ENCODE data around the gene MTG2.

MTG2 gene

GRCh38 chr20:62226707-62227590, 44.1 kb downstream of the MTG2 start:
- Histone ChIP-seq H3K27ac (ENCODE audit: low read length) (no peak overlapping the region), H4K20me1 (ENCODE audit: insufficient read depth, low read length) (no peaks in the 10 kb centered on the region), H3K9ac (ENCODE audit: low read length) (no peak overlapping the region), H2AFZ (ENCODE audit: low read depth, low read length) (no peak overlapping the region), H3K9me3 (ENCODE audit: insufficient read depth, low read length) (no peaks in the 10 kb centered on the region), H3K36me3 (replicated peaks; ENCODE audit: low read depth, low read length) (no peaks in the 10 kb centered on the region), H3K4me3 (ENCODE audit: low read length) (no peak overlapping the region), H3K4me1 (ENCODE audit: low read length) (no peaks in the 10 kb centered on the region), H3K79me2 (ENCODE audit: low read length) (no peaks in the 10 kb centered on the region), H3K4me2 (ENCODE audit: low read length) (no peak overlapping the region), H3K27me3 (ENCODE audit: low read depth, low read length) (no peaks in the 10 kb centered on the region)
- TF ChIP-seq EZH2phosphoT487 (IDR thresholded peaks at IDR 0.05; ENCODE audit: low read depth) = no peak
- TF ChIP-seq CTCF (IDR thresholded peaks at IDR 0.05; ENCODE audit: low read depth, low read length) = no peak

GRCh38 chr20:62227591-62227976, 44.8 kb downstream of the MTG2 start:
- Histone ChIP-seq H3K79me2 (ENCODE audit: low read length) (no peaks in the 10 kb centered on the region), H2AFZ (ENCODE audit: low read depth, low read length) (no peak overlapping the region), H4K20me1 (ENCODE audit: insufficient read depth, low read length) (no peaks in the 10 kb centered on the region), H3K4me3 (ENCODE audit: low read length) (no peak overlapping the region), H3K27me3 (ENCODE audit: low read depth, low read length) (no peaks in the 10 kb centered on the region), H3K36me3 (replicated peaks; ENCODE audit: low read depth, low read length) (no peaks in the 10 kb centered on the region), H3K9me3 (ENCODE audit: insufficient read depth, low read length) (no peaks in the 10 kb centered on the region), H3K27ac (ENCODE audit: low read length) (no peak overlapping the region), H3K4me2 (ENCODE audit: low read length) (no peak overlapping the region), H3K9ac (ENCODE audit: low read length) (no peak overlapping the region), H3K4me1 (ENCODE audit: low read length) (no peaks in the 10 kb centered on the region)
- no peak for TF ChIP-seq EZH2phosphoT487 (IDR thresholded peaks at IDR 0.05; ENCODE audit: low read depth)
- TF ChIP-seq CTCF (IDR thresholded peaks at IDR 0.05; ENCODE audit: low read depth, low read length) = no peak

GRCh38 chr20:62227977-62228958, 45.4 kb downstream of the MTG2 start:
- no peaks in the 10 kb centered on the region for H3K9me3 ChIP-seq (ENCODE audit: insufficient read depth, low read length)
- no peak overlapping the region for H3K4me3 ChIP-seq (ENCODE audit: low read length)
- no peak overlapping the region for H3K9ac ChIP-seq (ENCODE audit: low read length)
- no peaks in the 10 kb centered on the region for H3K27me3 ChIP-seq (ENCODE audit: low read depth, low read length)
- H2AFZ ChIP-seq (ENCODE audit: low read depth, low read length) = no peak overlapping the region
- no peak overlapping the region for H3K4me2 ChIP-seq (ENCODE audit: low read length)
- no peaks in the 10 kb centered on the region for H3K36me3 ChIP-seq (replicated peaks; ENCODE audit: low read depth, low read length)
- H3K27ac ChIP-seq (ENCODE audit: low read length) = no peak overlapping the region
- H4K20me1 ChIP-seq (ENCODE audit: insufficient read depth, low read length) = no peaks in the 10 kb centered on the region
- H3K79me2 ChIP-seq (ENCODE audit: low read length) = no peaks in the 10 kb centered on the region
- TF ChIP-seq CTCF (IDR thresholded peaks at IDR 0.05; ENCODE audit: low read depth, low read length) = no peak
- TF ChIP-seq EZH2phosphoT487 (IDR thresholded peaks at IDR 0.05; ENCODE audit: low read depth) = no peak
- no peaks in the 10 kb centered on the region for H3K4me1 ChIP-seq (ENCODE audit: low read length)
